ENCODE results near the gene PRR22.

PRR22 gene

DNA sequence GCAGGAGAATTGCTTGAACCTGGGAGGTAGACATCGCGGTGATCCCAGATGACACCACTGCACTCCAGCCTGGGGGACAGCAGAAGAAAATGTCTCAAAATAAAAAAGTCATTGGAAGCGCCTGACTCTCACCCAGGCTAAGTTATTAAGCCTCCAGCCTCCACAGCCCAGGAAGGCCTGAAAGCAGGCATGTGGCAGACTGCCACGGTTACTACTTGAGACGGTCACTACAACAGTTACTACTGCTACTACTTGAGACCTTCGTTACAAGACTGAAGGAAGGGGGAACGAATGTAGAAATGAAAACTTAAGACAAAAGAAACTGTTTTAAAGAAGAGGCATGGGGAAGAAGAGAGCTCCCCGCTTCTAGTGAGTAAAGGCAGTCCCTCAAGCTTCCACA is 9.6 kb downstream of the PRR22 start:
- no peak for DNase-seq (ENCODE audit: low read depth)
- no peak overlapping the region for H3K4me3 ChIP-seq (replicated peaks; ENCODE audit: low read depth, low read length)
- TF ChIP-seq, protein P1, sequence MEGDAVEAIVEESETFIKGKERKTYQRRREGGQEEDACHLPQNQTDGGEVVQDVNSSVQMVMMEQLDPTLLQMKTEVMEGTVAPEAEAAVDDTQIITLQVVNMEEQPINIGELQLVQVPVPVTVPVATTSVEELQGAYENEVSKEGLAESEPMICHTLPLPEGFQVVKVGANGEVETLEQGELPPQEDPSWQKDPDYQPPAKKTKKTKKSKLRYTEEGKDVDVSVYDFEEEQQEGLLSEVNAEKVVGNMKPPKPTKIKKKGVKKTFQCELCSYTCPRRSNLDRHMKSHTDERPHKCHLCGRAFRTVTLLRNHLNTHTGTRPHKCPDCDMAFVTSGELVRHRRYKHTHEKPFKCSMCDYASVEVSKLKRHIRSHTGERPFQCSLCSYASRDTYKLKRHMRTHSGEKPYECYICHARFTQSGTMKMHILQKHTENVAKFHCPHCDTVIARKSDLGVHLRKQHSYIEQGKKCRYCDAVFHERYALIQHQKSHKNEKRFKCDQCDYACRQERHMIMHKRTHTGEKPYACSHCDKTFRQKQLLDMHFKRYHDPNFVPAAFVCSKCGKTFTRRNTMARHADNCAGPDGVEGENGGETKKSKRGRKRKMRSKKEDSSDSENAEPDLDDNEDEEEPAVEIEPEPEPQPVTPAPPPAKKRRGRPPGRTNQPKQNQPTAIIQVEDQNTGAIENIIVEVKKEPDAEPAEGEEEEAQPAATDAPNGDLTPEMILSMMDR (IDR thresholded peaks at IDR 0.05; ENCODE audit: low read length, missing control alignments): no peak

GRCh38 chr19:5773276-5773675 is 11.3 kb downstream of the PRR22 start:
- DNase-seq (ENCODE audit: low read depth): no peak
- H3K4me3 ChIP-seq (replicated peaks; ENCODE audit: low read depth, low read length): no peak overlapping the region
- TF ChIP-seq, protein P1 (IDR thresholded peaks at IDR 0.05; ENCODE audit: low read length, missing control alignments): no peak

GRCh38 chr19:5772416-5772815 is 12.1 kb downstream of the PRR22 start:
- TF ChIP-seq, protein P1 (IDR thresholded peaks at IDR 0.05; ENCODE audit: low read length, missing control alignments): no peak
- H3K4me3 ChIP-seq (replicated peaks; ENCODE audit: low read depth, low read length): no peak overlapping the region
- no peak for DNase-seq (ENCODE audit: low read depth)

GRCh38 chr19:5767949-5768348 is 16.6 kb downstream of the PRR22 start:
- no peak for DNase-seq (ENCODE audit: low read depth)
- TF ChIP-seq, protein P1 (IDR thresholded peaks at IDR 0.05; ENCODE audit: low read length, missing control alignments): no peak

GRCh38 chr19:5765220-5765619 is 19.3 kb downstream of the PRR22 start:
- H3K4me3 ChIP-seq (replicated peaks; ENCODE audit: low read depth, low read length): no peak overlapping the region
- DNase-seq (ENCODE audit: low read depth): no peak
- TF ChIP-seq, protein P1 (IDR thresholded peaks at IDR 0.05; ENCODE audit: low read length, missing control alignments): no peak

More at GRCh38 chr19:5767949-5768348, 16.6 kb downstream of the PRR22 start:
- H3K4me3 ChIP-seq (replicated peaks; ENCODE audit: low read depth, low read length): no peak overlapping the region

- no peak overlapping the region for H3K4me3 ChIP-seq (replicated peaks; ENCODE audit: low read depth, low read length)
- TF ChIP-seq, protein P1 (IDR thresholded peaks at IDR 0.05; ENCODE audit: low read length, missing control alignments): no peak
- no peak for DNase-seq (ENCODE audit: low read depth)
Measured at GRCh38 chr19:5762608-5763217, 21.8 kb downstream of the PRR22 start.

DNA sequence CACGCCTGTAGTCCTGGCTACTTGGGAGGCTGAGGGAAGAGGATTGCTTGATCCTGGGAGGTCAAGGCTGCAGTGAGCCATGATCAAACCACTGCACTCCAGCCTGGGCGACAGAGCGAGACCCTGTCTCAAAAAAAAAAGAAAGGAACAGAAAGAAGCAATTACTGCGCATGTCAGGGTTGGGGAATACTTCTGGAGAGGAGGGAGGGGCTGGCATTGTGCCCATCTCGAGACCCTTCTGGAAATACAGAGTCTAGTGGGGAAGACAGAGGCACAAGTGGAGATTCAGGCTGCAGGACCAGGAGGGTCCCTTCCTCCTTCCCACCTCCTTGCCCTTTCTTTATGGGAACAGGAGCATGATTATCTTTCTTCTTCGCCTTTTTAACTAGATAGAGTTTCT is 30.8 kb downstream of the PRR22 start:
- no peak overlapping the region for H3K4me3 ChIP-seq (replicated peaks; ENCODE audit: low read depth, low read length)
- no peak for DNase-seq (ENCODE audit: low read depth)
- TF ChIP-seq, protein P1 (IDR thresholded peaks at IDR 0.05; ENCODE audit: low read length, missing control alignments): no peak

Measured in fibroblast of pulmonary artery (primary cell).